Stimulated activated naive CD4-positive, alpha-beta T cell treated with Interleukin-2 at 50 U/mL for 16 hours (primary cell): ENCODE results near the gene CD1E.
"Not testable (repeated sequence)": the region's sequence is repeated elsewhere in the genome, so short reads cannot be mapped to it uniquely, and the experiment has no call there.

Experiments
- DNase-seq: peaks from one replicate; lab custom pipeline; 2025; lab: John Stamatoyannopoulos, UW

Gene CD1E

DNA sequence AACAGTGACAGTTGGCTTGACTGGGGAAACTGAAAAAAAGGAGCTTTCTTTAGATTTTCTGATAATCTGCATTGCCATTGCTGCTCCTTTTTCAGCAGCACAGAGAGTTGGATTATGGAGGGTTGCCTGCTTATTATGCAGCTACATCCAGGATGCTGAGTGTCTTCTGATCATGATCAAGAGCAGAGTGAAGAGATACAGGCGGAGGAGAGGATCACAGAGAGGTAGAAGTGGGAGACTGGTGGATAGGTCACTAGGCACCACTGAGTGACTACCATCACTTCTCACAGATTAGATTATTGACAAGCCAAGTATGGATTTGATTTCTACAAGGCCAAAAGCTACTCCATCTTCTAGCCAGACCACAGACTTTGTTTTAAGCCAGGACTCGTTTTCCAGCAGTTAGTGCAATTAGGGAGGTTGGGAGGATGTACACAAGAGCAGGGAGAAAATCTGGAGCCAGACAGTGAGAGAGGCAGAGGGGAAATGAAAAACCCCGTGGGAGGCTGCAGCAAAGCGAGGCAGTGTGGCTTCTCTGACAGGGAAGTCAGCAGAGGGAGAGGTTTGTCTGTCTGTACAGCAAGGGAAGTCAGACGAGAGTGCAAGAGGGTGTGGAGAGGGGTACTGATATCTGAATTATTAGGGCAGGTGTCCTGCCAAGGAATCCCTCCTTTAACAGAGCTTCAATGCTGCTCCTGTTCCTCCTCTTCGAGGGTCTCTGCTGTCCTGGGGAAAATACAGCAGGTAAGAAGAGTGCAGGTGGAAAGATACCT, at the start of gene CD1E:
Gene CD1E (plus strand): TSS at position 592 of the 773 bp plus-strand sequence. CDS start 95 bp downstream, at position 687.
- no peak for DNase-seq

DNA sequence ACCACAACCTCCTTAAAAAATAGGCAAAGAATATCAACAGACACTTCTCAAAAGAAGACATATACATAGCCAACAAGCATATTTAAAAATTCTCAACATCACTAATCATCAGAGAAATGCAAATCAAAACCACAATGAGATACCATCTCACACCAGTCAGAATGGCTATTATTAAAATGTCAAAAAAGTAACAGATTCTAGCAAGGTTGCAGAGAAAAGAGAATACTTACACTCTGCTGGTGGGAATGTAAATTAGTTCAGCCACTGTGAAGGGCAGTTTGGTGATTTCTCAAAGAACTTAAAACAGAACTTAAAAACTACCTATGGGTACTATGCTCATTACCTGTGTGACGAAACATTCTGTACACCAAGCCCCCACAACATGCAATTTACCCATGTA, 43.1 kb upstream of the CD1E start:
- DNase-seq = no peak

DNA sequence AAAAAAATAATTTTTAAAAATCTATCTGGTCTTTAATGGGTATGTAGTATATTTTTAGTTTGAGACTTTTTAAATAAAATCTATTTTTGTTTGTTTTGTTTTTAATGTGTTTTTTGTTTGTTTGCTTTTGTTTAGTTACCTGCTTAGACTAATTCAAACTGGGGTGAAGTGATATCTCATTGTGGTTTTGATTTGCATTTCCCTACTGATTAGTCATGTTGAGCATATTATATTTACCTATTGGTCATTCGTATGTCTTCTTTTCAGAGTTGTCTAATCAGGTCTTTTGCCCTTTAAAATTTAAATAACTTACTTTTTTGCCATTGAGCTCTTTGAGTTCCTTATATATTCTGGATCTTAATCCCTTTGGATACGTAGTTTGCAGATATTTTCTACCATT, 42.6 kb upstream of the CD1E start:
- DNase-seq = no peak

DNA sequence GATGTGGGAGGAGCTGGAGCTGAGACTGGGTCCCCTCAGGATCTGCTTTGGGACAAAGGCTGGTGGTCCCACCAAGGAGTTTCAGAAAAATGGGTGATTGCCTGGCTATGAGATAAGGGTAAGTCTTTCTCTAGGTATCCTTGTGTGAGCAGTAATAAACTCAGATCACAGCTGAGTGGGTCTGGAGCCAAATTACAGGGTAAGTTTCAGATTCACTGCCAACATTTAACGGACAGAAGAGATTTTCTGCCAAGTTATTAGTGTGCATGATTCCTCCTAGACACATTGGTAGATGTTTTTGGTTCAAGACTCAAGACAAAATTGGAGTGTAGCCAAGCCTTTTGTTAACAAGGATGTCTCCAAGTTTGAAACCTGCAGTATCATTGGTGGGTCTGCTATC, 29.8 kb upstream of the CD1E start:
- DNase-seq = no peak

DNA sequence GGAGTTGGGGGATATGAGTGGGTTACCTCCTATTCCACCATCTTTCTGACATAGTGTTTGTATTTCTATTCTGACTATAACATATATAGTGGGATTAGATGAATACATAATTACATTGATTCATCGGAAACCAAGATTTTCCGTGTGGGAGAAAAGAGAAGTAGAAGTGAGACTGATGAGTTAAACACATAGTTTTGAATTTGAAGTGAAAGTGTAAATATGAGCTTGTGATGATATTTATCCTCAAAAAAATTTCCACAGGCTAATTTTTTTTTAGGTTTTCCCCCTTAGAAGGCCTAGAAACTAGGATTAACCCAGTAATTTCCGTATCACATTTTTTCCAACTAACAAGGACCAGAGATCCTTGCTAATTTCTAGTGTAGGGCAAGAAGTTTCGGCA, 29.3 kb upstream of the CD1E start:
- no peak for DNase-seq

DNA sequence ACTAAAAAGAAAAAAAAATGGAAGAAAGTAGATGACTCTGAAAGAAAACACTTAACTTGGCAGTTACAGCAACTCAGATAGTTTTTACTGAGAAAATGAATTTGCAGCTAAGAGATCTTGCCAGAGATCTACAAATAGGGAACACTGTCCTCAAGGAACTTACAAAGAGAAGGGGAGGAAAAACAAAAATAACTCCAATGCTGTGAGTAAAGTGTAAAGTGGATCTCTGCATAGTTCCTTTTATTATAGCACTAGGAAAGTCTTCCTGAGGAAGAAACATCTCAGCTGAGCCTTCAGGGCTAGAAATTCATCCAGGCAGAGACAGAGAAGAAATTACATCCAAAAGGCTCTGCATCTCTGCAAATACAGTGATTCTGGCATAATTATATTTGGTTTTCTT, 26.2 kb upstream of the CD1E start:
- no peak for DNase-seq

DNA sequence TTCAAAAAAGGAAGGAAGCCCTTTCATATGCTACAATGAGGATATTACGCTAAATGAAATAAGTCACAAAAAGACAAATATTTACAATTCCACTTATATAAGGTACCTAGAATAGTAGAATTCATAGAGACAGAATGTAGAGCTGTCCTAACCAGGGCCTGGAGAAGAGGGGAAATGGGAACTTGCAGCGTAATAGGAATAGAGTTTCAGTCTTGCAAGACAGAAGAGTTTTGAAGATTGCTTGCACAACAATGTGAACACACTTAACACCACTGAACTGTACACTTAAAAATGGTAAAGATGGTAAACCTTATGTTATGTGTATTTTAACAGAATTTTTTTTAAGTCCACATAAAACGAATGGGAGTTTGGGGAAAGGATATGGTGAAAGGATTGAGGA, 25.3 kb upstream of the CD1E start:
- DNase-seq = no peak

DNA sequence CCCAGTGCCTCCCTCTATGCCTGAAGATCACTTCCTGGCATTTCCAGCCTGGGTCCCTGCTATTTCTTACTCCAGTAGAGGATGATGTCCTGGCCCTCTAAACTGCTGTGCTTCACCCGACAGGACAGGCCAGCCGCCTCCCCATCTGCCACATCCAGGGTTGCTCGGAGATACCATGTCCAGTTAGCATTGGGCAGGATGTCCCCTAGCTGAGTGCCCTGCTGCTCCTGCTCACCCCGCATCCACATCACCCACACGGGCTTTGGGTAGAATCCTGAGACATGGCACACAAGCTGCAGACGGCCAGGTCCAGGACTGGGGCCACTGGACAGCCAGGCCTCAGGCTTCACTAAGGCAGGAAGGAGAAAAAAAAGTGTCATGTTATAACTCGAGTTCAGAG, 24.4 kb upstream of the CD1E start:
- DNase-seq = no peak

DNA sequence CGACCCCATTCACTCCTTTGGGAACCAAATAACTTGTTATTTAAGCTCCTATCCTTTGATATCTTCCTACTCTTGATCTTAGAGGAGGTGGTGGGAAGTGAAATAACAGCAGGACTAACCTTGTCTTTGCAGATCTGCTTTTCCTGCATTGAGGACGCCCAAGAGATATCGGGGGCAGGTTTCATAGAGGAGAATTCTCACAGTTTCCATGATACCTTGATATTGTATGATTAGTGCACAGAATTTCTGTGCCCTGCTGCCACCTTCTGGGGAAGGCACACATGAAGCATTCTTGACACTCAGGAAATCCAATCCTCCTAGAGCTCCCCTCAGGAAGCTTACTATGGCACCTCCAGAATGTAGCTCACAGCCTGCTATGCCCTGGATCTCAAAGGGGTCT, 24.0 kb upstream of the CD1E start:
- DNase-seq = no peak

DNA sequence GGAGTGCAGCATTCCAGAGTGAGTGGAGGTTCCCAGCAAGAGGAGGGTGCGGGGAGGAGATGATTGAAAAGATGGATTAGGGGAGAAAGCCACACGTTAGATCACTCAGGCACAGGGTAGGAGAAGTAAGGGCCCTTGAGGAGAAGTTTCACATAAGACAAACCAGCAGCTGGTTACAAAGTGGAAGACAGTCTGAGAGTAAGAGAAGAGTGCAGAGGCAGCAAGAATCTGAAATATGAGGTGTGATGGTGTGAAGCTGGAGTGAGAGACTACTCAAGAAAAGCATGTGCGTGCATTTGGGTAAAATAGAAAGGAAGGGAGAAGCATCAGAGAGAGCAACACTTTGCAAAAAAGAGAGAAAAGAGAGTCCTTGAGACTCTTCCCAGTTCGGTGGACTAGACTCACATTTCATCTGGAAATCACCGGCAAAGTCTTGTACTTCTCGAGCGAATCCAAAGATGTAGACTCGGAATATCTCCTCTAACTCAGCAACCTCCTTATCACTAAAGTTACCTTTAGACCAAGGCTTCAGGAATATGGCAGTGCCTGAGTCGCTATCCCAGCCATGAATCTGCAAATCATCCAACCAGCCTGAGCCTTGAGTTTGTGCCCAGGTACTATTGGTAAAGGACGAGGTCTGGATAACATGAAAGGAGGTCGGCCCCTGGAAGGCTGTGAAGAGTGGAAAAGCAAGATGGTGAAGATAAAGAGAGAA, 23.1 kb upstream of the CD1E start:
- no peak for DNase-seq

DNA sequence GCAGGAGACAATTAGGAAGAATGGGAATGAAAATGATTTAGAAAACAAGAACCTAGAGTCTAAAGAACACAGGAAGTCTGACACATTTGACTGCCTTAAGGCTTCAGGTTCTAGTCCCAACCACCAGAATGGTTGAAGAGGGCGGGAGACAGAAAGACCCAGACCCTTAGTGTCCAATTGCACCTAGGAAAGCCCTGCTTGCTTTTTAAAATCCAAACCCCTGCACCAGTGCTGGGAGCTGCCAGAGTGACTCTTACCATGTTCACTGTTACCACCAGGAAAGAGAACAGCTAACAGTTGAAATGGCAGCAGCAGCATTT, 22.6 kb upstream of the CD1E start:
- no peak for DNase-seq

DNA sequence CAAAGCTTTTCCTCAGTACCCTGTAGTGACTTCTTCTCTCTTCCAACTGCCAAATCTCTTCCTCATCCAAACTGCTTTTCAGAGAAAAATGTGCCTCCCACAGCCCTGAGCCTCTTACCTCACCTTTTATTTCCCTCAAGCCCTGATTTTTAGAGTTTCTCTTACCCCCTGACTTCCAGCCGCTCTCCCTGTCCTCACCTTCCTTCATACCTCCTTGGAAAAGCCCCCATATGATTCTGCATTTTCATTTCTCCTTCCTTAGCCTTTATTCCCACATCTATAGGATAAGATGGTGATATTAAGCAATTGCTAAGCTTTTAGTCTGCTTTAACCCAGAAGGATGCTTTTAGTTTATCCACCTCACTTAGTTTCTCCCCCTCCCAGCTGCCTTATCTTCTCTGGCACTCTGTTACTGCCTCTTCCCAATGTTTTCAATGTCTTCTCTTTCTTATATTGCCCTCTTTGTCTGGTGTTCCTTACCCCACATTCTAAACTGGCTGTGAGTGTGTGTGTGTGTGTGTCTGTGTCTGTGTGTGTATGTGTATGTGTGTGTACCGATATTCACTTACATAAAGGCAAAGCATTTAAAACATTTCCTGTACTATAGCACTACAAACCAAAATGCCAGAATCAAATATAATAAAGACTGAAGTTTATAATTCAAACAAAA, 22.1 kb upstream of the CD1E start, which contains the start of gene CD1B:
Gene CD1B (minus strand): TSS at position 51 of the 670 bp plus-strand sequence. CDS start 108 bp downstream, outside the sequence.
- no peak for DNase-seq

DNA sequence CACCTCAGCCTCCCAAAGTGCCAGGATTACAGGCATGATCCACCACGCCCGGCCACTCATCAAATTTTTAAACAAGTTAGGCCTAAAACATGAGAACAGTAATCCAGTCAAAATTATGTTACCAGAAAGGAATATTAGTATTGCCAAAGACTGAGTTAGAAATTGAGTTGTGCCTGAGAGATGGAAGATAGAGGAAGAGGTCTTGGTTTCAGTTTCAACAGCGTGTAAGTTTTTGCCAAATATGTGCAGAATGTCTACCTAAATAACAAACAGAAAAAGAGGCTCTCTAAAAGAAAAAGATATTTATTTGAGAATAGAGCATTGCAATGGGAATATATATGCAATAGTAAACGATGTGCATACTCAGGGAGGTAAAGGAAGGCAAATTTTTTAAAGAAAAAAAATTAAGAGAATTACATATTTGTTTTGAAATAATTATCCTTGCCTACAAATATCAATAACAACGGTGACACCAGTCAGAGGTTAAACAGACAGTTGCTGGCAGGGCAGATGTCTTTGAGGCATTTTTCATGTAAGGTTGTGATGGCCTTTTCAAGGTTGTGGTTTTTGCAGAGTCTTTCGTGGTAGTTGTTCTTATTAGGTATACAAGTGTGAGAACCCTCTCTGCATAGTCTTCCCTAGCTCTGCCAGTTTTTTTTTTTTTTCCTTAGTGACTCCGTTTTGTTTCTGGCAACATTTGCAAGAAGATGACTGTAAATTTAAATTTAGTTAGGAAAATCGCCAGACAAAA, 20.1 kb upstream of the CD1E start:
- no peak for DNase-seq

DNA sequence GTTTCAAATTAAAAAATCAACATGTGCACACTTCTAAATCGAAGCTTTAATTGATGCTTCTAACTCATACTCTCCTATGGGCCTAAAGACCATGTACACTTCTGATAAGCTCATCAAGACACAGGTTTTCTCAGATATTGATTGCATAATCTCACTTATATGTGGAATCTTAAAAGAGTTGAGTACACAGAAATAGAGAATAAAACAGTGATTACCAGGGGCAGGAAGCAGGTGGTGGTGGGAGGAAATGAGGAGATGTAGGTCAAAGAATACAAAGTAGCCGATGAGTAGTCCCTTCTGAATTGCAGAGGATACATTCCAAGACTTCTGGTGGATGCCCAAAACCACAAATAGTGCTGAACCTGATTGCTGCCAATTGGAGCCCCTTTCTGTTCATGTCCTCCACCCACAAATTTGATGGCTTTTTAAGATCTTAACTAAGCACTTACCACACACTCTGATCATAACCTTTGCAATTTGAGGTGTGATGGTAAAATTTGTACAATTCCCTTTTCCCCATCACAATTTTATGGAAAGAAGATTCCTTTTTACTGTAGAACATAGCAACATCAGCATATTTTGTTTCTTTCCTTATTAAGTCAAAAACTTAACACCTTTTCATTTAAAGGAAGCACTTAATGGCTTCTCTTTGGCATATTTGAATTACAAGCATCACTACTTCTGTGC, 19.0 kb upstream of the CD1E start:
- DNase-seq = no peak

DNA sequence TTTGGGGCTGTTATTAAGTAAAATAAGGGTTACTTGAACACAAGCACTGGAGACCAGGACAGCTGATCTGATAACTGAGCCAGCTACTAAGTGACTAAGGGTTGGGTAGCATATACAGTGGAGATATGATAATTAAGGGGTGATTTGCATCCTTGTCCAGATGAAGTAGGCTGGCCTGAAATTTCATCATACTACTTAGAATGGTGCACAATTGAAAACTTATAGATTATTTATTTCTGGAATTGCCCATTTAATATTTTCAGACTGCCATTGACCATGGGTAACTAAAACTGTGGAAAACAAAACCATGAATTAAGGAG, 18.5 kb upstream of the CD1E start:
- no peak for DNase-seq

DNA sequence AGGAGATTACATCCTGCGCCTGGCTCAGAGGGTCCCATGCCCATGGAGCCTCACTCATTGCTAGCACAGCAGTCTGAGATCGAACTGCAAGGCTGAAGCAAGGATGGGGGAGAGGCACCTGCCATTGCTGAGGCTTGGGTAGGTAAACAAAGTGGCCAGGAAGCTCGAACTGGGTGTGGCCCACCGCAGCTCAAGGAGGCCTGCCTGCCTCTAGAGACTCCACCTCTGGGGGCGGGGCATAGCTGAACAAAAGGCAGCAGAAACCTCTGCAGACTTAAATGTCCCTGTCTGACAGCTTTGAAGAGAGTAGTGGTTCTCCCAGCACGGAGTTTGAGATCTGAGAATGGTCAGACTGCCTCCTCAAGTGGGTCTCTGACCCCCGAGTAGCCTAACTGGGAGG, 17.3 kb upstream of the CD1E start:
- DNase-seq = not testable (repeated sequence)

DNA sequence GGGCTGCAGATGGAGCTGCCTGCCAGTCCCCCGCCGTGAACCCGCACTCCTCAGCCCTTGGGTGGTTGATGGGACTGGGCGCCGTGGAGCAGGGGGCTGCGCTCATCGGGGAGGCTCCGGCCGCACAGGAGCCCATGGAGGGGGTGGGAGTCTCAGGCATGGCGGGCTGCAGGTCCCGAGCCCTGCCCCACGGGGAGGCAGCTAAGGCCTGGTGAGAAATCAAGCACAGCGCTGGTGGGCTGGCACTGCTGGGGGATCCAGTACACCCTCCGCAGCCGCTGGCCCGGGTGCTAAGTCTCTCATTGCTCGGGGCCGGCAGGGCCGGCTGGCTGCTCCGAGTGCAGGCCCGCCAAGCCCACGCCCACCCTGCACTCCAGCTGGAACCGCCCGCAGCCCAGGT, 4.7 kb upstream of the CD1E start:
- DNase-seq = not testable (repeated sequence)

DNA sequence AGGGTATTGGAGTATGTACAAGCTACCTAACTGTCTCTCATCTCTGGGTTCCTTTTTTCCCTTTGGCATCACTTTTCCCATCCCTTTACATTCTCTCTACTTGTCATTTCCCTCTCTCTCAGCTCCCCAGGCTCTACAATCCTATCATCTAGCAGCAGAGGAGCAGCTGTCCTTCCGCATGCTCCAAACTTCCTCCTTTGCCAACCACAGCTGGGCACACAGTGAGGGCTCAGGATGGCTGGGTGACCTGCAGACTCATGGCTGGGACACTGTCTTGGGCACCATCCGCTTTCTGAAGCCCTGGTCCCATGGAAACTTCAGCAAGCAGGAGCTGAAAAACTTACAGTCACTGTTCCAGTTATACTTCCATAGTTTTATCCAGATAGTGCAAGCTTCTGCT, 561 bp downstream of the CD1E start:
- no peak for DNase-seq

DNA sequence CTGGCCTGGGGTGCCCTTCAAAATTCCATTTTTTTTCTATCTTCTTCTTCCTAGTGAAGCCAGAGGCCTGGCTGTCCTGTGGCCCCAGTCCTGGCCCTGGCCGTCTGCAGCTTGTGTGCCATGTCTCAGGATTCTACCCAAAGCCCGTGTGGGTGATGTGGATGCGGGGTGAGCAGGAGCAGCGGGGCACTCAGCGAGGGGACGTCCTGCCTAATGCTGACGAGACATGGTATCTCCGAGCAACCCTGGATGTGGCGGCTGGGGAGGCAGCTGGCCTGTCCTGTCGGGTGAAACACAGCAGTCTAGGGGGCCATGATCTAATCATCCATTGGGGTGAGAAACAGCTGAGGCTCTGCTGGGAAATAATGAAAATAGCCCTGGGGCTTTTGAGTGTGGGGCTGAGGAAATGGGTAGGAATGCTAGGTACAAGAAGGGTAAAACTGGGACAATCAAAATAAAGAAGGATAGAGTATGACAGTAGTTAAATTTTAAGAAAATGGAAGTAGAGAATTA, 2.1 kb downstream of the CD1E start:
- DNase-seq = no peak

DNA sequence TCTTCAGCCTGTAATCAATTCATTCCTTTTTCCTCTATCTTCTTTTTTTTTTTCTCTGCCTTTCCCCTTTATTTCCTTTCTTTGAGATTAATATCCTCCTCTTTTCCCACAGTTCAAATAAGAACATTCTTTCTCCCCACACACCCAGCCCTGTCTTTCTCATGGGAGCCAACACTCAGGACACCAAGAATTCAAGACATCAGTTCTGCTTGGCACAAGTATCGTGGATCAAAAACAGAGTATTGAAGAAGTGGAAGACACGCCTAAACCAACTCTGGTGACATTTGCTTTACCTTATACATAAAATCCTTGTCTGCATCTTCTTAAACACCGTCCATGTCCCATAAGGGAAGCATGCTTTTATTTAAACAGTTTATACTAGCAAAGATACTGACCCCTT, 2.9 kb downstream of the CD1E start:
- DNase-seq = no peak

DNA sequence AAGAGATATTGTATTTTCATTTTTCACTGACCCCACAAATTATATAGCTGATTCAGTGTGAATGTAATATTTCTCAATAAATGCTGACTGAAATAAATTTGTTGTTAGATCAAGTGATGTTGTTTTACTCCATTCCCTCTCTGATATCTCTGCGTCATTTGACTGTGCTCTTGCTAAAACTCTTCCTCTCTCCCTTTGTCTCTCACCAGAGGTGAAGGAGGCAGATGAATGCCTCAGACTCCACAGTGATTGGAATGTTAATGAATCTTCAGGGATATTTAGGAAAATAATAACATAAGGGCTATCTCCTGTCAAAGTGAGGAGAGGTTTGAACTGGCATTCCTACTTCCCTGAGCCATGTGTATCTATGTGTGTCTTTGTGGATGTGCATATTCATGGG, 3.7 kb downstream of the CD1E start:
- no peak for DNase-seq

DNA sequence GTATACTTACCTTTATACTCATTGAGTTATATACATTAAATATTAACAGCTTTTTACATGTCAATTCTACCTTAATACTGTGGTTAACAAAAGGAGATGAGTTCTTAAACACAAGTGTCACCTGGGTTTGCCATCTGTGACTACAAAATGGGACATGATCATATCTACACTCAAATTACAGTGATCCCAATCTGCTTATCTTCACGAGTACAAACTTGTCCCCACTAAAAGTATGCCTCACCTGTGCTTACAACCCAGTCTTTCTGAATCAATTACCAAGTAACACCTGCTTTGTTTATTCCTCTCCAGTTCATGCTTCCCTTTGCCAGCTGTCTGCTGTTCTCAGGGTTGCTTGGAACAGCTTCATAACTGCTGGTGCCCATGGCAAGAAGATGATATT, 8.8 kb downstream of the CD1E start:
- DNase-seq = no peak
